Measurements from ENCODE around the gene CORO2B. TPM values are rescaled to one million over a fixed set of nuclear protein-coding genes. Genes with fewer than 3 reads are reported as not detected.

The CORO2B gene
- total RNA-seq, 1 experiment from 2014 or later: 0.59 TPM

GRCh38 chr15:68598171-68599152, 19.7 kb downstream of the CORO2B start:
- Histone ChIP-seq H4K20me1 (ENCODE audit: insufficient read depth) (no peaks in the 10 kb centered on the region), H3K4me2 (no peak overlapping the region), H3K27me3 (ENCODE audit: insufficient read depth, low read depth) (no peaks in the 10 kb centered on the region), H3K4me1 (replicated peaks; ENCODE audit: insufficient read depth) (no peaks in the 10 kb centered on the region), H3K79me2 (ENCODE audit: low read depth) (no peaks in the 10 kb centered on the region), H3F3A (ENCODE audit: insufficient read depth, low read depth) (no peaks in the 10 kb centered on the region), H3K9me3 (ENCODE audit: insufficient read depth, low read depth) (no peaks in the 10 kb centered on the region), H3K4me3 (no peak overlapping the region), H3K36me3 (ENCODE audit: low read depth) (no peaks in the 10 kb centered on the region), H3K27ac (no peak overlapping the region), H3K9me2 (ENCODE audit: insufficient read depth) (no peaks in the 10 kb centered on the region), H2AFZ (no peak overlapping the region)
- DNase-seq: no peak
- TF ChIP-seq EZH2 (IDR thresholded peaks at IDR 0.05; ENCODE audit: low read depth) (no peak), CTCF (conservative IDR thresholded peaks at IDR 0.05) (no peak)
- intact Hi-C loops (cut with micrococcal nuclease; ENCODE audit: unreplicated experiment): no loop called here
- no TSS peak for BruUV-seq (replicated peaks)
- CTCF ChIA-PET: no interaction called here
- POLR2A ChIA-PET (ENCODE audit: unreplicated experiment): interaction anchor here (0.6 kb wide), 1 partner anchor 424 kb away, joined by 4 read pairs; no protein-coding TSS in a partner anchor

- ChIA-PET CTCF (no interaction called here), POLR2A (ENCODE audit: unreplicated experiment) (no interaction called here)
- H3K79me2 ChIP-seq (ENCODE audit: low read depth): no peaks in the 10 kb centered on the region
Observed at GRCh38 chr15:68599153-68599545, 20.4 kb downstream of the CORO2B start.

DNA sequence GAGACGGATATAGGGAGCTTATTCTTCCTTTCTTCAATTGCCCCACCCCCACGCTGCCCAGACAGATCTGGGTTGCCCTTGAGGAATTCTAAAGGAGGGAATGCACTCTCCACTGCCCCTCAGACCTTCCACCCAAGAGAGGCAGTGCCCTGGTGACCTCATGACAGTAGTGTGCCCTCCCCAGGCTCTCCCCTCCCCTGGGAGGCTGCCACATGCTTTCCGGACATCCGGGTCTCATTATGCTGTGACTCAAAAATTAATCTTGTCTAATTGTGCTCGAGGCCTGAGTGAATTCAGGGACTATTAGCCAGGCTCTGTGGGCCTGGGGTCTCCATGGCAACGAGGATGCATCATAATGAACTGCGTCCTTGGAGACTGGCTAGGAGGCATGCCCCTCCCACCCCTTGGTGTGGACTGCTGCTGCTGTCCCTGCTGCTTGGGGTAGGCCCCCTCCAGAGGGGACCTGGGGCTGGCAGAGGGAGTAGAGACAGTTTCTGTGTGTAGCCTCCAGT, 20.8 kb downstream of the CORO2B start:
- no peak overlapping the region for H2AFZ ChIP-seq
- intact Hi-C loops (cut with micrococcal nuclease; ENCODE audit: unreplicated experiment): no loop called here
- no peak overlapping the region for H3K4me2 ChIP-seq
- no peak overlapping the region for H3K27ac ChIP-seq
- H3K4me1 ChIP-seq (replicated peaks; ENCODE audit: insufficient read depth): no peaks in the 10 kb centered on the region
- H3K79me2 ChIP-seq (ENCODE audit: low read depth): no peaks in the 10 kb centered on the region
- ChIA-PET POLR2A (ENCODE audit: unreplicated experiment) (no interaction called here), CTCF (no interaction called here)
- H3K4me3 ChIP-seq: no peak overlapping the region
- H3F3A ChIP-seq (ENCODE audit: insufficient read depth, low read depth): no peaks in the 10 kb centered on the region
- DNase-seq: no peak
- no peaks in the 10 kb centered on the region for H4K20me1 ChIP-seq (ENCODE audit: insufficient read depth)
- H3K36me3 ChIP-seq (ENCODE audit: low read depth): no peaks in the 10 kb centered on the region
- H3K27me3 ChIP-seq (ENCODE audit: insufficient read depth, low read depth): no peaks in the 10 kb centered on the region
- H3K9me3 ChIP-seq (ENCODE audit: insufficient read depth, low read depth): no peaks in the 10 kb centered on the region
- TF ChIP-seq CTCF (conservative IDR thresholded peaks at IDR 0.05): no peak
- no TSS peak for BruUV-seq (replicated peaks)
- no peaks in the 10 kb centered on the region for H3K9me2 ChIP-seq (ENCODE audit: insufficient read depth)

More at GRCh38 chr15:68599153-68599545, 20.4 kb downstream of the CORO2B start:
- no peak overlapping the region for H3K4me2 ChIP-seq
- no peaks in the 10 kb centered on the region for H3K9me2 ChIP-seq (ENCODE audit: insufficient read depth)
- H3K4me3 ChIP-seq: no peak overlapping the region
- H2AFZ ChIP-seq: no peak overlapping the region
- DNase-seq: no peak
- no peaks in the 10 kb centered on the region for H3F3A ChIP-seq (ENCODE audit: insufficient read depth, low read depth)
- TF ChIP-seq EZH2 (IDR thresholded peaks at IDR 0.05; ENCODE audit: low read depth) (no peak), CTCF (conservative IDR thresholded peaks at IDR 0.05) (no peak)
- no peaks in the 10 kb centered on the region for H3K27me3 ChIP-seq (ENCODE audit: insufficient read depth, low read depth)
- H3K4me1 ChIP-seq (replicated peaks; ENCODE audit: insufficient read depth): no peaks in the 10 kb centered on the region
- intact Hi-C loops (cut with micrococcal nuclease; ENCODE audit: unreplicated experiment): no loop called here
- no peak overlapping the region for H3K27ac ChIP-seq
- BruUV-seq (replicated peaks): no TSS peak
- H3K9me3 ChIP-seq (ENCODE audit: insufficient read depth, low read depth): no peaks in the 10 kb centered on the region
- H3K36me3 ChIP-seq (ENCODE audit: low read depth): no peaks in the 10 kb centered on the region
- no peaks in the 10 kb centered on the region for H4K20me1 ChIP-seq (ENCODE audit: insufficient read depth)

Measured in PC-9 (cell line).